HCT116 (cell line): ENCODE measurements around the gene AIF1. TPM values are rescaled to one million over a fixed set of nuclear protein-coding genes. Genes with fewer than 3 reads are reported as not detected.

Experiments used
- ATAC-seq: fragments of 200-7000 bp; cut with Tn5 transposase; 2 replicates; pipeline ENCODE4 v1.9.1; 2020; ENCODE audit warnings: mild to moderate bottlenecking, moderate library complexity
- BruUV-seq: library from RNA; stranded (reverse); fragments of 400-500 nt; replicated peaks from 2 replicates; lab custom pipeline; 2021; lab: Mats Ljungman, UMichigan
- CTCF ChIA-PET: fragments of 300-600 bp; sonication (Branson Sonifier 250); formaldehyde crosslinking; loops from one replicate; lab custom pipeline; 2021; ENCODE audit warnings: antibody characterized with exemption; lab: Charles Lee
- POLR2A ChIA-PET: fragments of 300-600, 350-600 bp; sonication (Branson Sonifier 250); formaldehyde crosslinking; loops from one replicate; lab custom pipeline; 2021; ENCODE audit warnings: antibody characterized with exemption; lab: Charles Lee
- RAD21 ChIA-PET, 2 experiments: fragments of 300-600 bp; sonication (Branson Sonifier 250); formaldehyde crosslinking; loops; one replicate each; lab custom pipeline; 2023; ENCODE audit warnings: low total read pairs in 2 of 2; ENCODE audit not compliant: uncharacterized antibody in 2 of 2, unreplicated experiment in 2 of 2, low non-redundant PET in 1 of 2; lab: Charles Lee
- DNase-seq: peaks from one replicate; pipeline ENCODE4 v3.0.0-alpha.2; 2010; ENCODE audit warnings: low read depth, low spot score
- H2AFZ ChIP-seq: fragments of 200-600 bp; shearing (Covaris generic), sonication (generic); 2 replicates; pipeline ENCODE4 v1.6.1; 2017; ENCODE audit warnings: low read depth, mixed run types, mixed read lengths, antibody characterized with exemption, low read length; ENCODE audit not compliant: poor library complexity, severe bottlenecking
- H3K27ac ChIP-seq: 2 replicates; pipeline ENCODE4 v1.5.1; 2012; ENCODE audit warnings: low read depth, low read length
- H3K27me3 ChIP-seq: fragments of 200-600 bp; sonication (generic); 2 replicates; pipeline ENCODE4 v1.6.1; 2016; ENCODE audit warnings: mixed run types, low read length, mixed read lengths; ENCODE audit not compliant: insufficient read depth
- H3K36me3 ChIP-seq, 2 experiments: fragments of 200-500 bp in 1 of 2; fragments of 200-600 bp in 1 of 2; sonication (Bioruptor generic) in 1 of 2; sonication (generic) in 1 of 2; 2 replicates each; pipeline versions ENCODE4 v1.5.1 to v1.6.1; 2014 to 2016; ENCODE audit warnings: low read length in 2 of 2, inconsistent platforms in 1 of 2, mixed read lengths in 1 of 2, mixed run types in 1 of 2; ENCODE audit not compliant: insufficient read depth in 2 of 2, control insufficient read depth in 1 of 2
- H3K4me1 ChIP-seq, 2 experiments: fragments of 200-600 bp in 1 of 2; sonication (generic) in 1 of 2; 2 replicates each; pipeline versions ENCODE4 v1.5.1 to v1.6.1; 2012 to 2017; ENCODE audit warnings: low read length in 2 of 2, inconsistent platforms in 1 of 2, mild to moderate bottlenecking in 1 of 2, mixed read lengths in 1 of 2, mixed run types in 1 of 2, moderate library complexity in 1 of 2; ENCODE audit not compliant: insufficient read depth in 2 of 2, control insufficient read depth in 1 of 2
- H3K4me2 ChIP-seq: fragments of 200-600 bp; sonication (generic); 2 replicates; pipeline ENCODE4 v1.6.1; 2017; ENCODE audit warnings: mixed run types, low read length, mixed read lengths
- H3K4me3 ChIP-seq, 2 experiments: fragments of 200-600 bp in 1 of 2; sonication (generic) in 1 of 2; replicated peaks in 1 of 2; 2 replicates each; pipeline ENCODE4 v1.5.1; 2011 to 2016; ENCODE audit warnings: low read length in 2 of 2, control low read depth in 1 of 2, low read depth in 1 of 2, mild to moderate bottlenecking in 1 of 2, mixed read lengths in 1 of 2, mixed run types in 1 of 2
- H3K79me2 ChIP-seq: fragments of 200-600 bp; sonication (generic); 2 replicates; pipeline ENCODE4 v1.6.1; 2017; ENCODE audit warnings: mild to moderate bottlenecking, mixed run types, low read length, moderate library complexity, mixed read lengths; ENCODE audit not compliant: insufficient read depth
- H3K9ac ChIP-seq: fragments of 200-600 bp; sonication (generic); 2 replicates; pipeline ENCODE4 v1.6.1; 2016; ENCODE audit warnings: low read length, mixed read lengths
- H3K9me2 ChIP-seq: fragments of 200-600 bp; sonication (generic), shearing (Covaris generic); 2 replicates; pipeline ENCODE4 v1.6.1; 2017; ENCODE audit warnings: mixed run types, mild to moderate bottlenecking, moderate library complexity; ENCODE audit not compliant: insufficient read depth
- H3K9me3 ChIP-seq, 2 experiments: fragments of 200-500 bp in 1 of 2; fragments of 200-600 bp in 1 of 2; sonication (Bioruptor generic) in 1 of 2; sonication (generic) in 1 of 2; 2 replicates each; pipeline ENCODE4 v1.6.1; 2014 to 2017; ENCODE audit warnings: low read length in 2 of 2, mixed read lengths in 2 of 2, inconsistent platforms in 1 of 2, low read depth in 1 of 2, mild to moderate bottlenecking in 1 of 2, mixed run types in 1 of 2, moderate library complexity in 1 of 2; ENCODE audit not compliant: control insufficient read depth in 1 of 2, insufficient read depth in 1 of 2
- H4K20me1 ChIP-seq: fragments of 200-600 bp; sonication (generic), shearing (Covaris generic); 2 replicates; pipeline ENCODE4 v1.6.1; 2017; ENCODE audit warnings: mixed run types, mild to moderate bottlenecking, moderate library complexity; ENCODE audit not compliant: insufficient read depth
- EGR1 ChIP-seq: IDR thresholded peaks from 2 replicates; pipeline ENCODE4 v1.6.1; 2012; ENCODE audit warnings: low read depth
- ELF1 ChIP-seq: IDR thresholded peaks from 2 replicates; pipeline ENCODE4 v1.6.1; 2012; ENCODE audit warnings: low read depth, borderline replicate concordance
- EZH2phosphoT487 ChIP-seq: fragments of 200-600 bp; IDR thresholded peaks from 2 replicates; pipeline ENCODE4 v1.6.1; 2018; ENCODE audit warnings: antibody characterized with exemption, borderline replicate concordance
- FOSL1 ChIP-seq: IDR thresholded peaks from 2 replicates; pipeline ENCODE4 v1.6.1; 2012; ENCODE audit warnings: low read depth
- JUND ChIP-seq: IDR thresholded peaks from 2 replicates; pipeline ENCODE4 v1.6.1; 2012
- POLR2A ChIP-seq: IDR thresholded peaks from 2 replicates; pipeline ENCODE4 v1.7.0; 2011; ENCODE audit warnings: borderline replicate concordance; ENCODE audit not compliant: insufficient read depth, insufficient read length; ENCODE audit errors: extremely low read depth
- POLR2AphosphoS5 ChIP-seq: IDR thresholded peaks from 2 replicates; pipeline ENCODE4 v1.6.1; 2011; ENCODE audit warnings: mild to moderate bottlenecking, low read depth, low read length, moderate library complexity
- RAD21 ChIP-seq: IDR thresholded peaks from 2 replicates; pipeline ENCODE4 v1.6.1; 2012; ENCODE audit warnings: low read depth, mild to moderate bottlenecking
- SIN3A ChIP-seq: IDR thresholded peaks from 2 replicates; pipeline ENCODE4 v1.6.1; 2012; ENCODE audit warnings: low read depth
- SP1 ChIP-seq: IDR thresholded peaks from 2 replicates; pipeline ENCODE4 v1.6.1; 2012; ENCODE audit warnings: low read depth
- TCF7L2 ChIP-seq: IDR thresholded peaks from 2 replicates; pipeline ENCODE4 v1.7.0; 2011; ENCODE audit warnings: borderline replicate concordance, inconsistent platforms; ENCODE audit not compliant: insufficient read depth, insufficient read length; ENCODE audit errors: extremely low read depth
- YY1 ChIP-seq: IDR thresholded peaks from 2 replicates; pipeline ENCODE4 v1.6.1; 2011; ENCODE audit warnings: low read length, low read depth, moderate library complexity, mild to moderate bottlenecking; ENCODE audit not compliant: insufficient replicate concordance; ENCODE audit errors: extremely low read depth
- ZNF274 ChIP-seq: fragments of 200-500 bp; sonication (Bioruptor generic); IDR thresholded peaks from 2 replicates; pipeline ENCODE4 v1.6.1; 2014; ENCODE audit warnings: mild to moderate bottlenecking, low read depth, low read length, inconsistent platforms
- intact Hi-C: fragments of 100-400 bp; cut with micrococcal nuclease; formaldehyde crosslinking; loops from 2 replicates; pipeline ENCODE4 v1.10.0; 2022
- total RNA-seq: library from RNA; stranded (reverse); gene quantifications from one replicate; pipeline ENCODE4 v1.2.1, GENCODE V29; 2021; ENCODE audit not compliant: unreplicated experiment
- TF ChIP-seq, protein P1 (sequence below): IDR thresholded peaks from 2 replicates; pipeline ENCODE4 v1.6.1; 2011; ENCODE audit warnings: mild to moderate bottlenecking, low read length, moderate library complexity; ENCODE audit not compliant: insufficient replicate concordance; ENCODE audit errors: extremely low read depth
- TF ChIP-seq, protein P2 (sequence below), 3 experiments: fragments of 200-600 bp in 1 of 3; sonication (generic) in 1 of 3; IDR thresholded peaks in 2 of 3; conservative IDR thresholded peaks in 1 of 3; 2 replicates each; pipeline ENCODE4 v1.5.1; 2012 to 2017; ENCODE audit warnings: low read depth in 2 of 3, low read length in 2 of 3, antibody characterized with exemption in 1 of 3, borderline replicate concordance in 1 of 3, control low read depth in 1 of 3, mild to moderate bottlenecking in 1 of 3, mixed read lengths in 1 of 3, mixed run types in 1 of 3, moderate library complexity in 1 of 3; ENCODE audit not compliant: insufficient read depth in 1 of 3
- TF ChIP-seq, protein P3 (sequence below): IDR thresholded peaks from 2 replicates; pipeline ENCODE4 v1.6.1; 2012
- TF ChIP-seq, protein P4 (sequence below): IDR thresholded peaks from 2 replicates; pipeline ENCODE4 v1.6.1; 2012

The AIF1 gene
- total RNA-seq, 1 experiment from 2014 or later = not detected

DNA sequence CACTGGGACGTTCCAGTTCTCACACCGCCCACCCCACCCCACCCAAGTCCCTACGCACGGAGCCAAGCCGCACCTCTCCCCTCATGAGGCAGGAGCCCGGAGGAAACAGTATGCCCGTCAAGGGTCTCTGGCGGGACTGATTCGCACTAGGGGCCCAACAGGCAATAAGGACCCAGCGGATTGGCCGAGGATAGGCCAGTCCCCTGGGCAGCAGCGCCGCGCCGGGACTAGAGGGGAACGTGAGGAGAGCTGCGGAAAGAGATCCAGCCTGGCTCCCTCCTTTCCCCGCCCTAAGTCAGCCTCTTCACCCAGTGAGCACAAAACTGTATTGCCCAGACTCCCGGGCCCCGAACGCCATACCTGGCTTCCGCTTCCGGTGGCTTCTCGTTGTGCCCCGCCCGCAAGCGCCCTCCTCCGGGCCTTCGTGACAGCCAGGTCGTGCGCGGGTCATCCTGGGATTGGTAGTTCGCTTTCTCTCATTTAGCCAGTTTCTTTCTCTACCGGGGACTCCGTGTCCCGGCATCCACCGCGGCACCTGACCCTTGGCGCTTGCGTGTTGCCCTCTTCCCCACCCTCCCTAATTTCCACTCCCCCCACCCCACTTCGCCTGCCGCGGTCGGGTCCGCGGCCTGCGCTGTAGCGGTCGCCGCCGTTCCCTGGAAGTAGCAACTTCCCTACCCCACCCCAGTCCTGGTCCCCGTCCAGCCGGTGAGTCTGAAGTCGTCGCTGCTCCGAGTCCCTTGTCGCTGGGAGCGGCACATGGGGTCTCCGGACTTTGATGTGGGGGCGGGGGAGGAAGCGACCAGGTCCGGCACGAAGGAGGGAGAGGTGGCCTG is 50.7 kb downstream of the AIF1 start, which contains the start of gene CSNK2B:
TSS of gene CSNK2B (plus strand) at position 580 of the 836 bp plus-strand sequence. CDS start 752 bp downstream, outside the sequence.
- H3K9ac ChIP-seq = peak within 1 kb of the TSS; percentile 90
- no peaks in the 10 kb centered on the region for H4K20me1 ChIP-seq
- no peaks in the 10 kb centered on the region for H3K9me3 ChIP-seq
- no peaks in the 10 kb centered on the region for H3K9me2 ChIP-seq
- H3K27ac ChIP-seq = peak within 1 kb of the TSS; percentile 90
- peak within 1 kb of the TSS; percentile 97 to 99 for H3K4me3 ChIP-seq
- H3K27me3 ChIP-seq = no peaks in the 10 kb centered on the region
- peaks cover 58% of the 10 kb centered on the region for H3K79me2 ChIP-seq
- no TSS peak for BruUV-seq
- H2AFZ ChIP-seq = no peak within 1 kb of the TSS
- intact Hi-C loops = loop anchor here (1.0 to 5.0 kb wide), 4 partner anchors 72 to 232 kb away; partner anchors contain the start of genes ATP6V1G2, CLIC1, DDX39B and EHMT2
- DNase-seq (peak; percentile 96), ATAC-seq (peak; percentile 84)
- ChIA-PET RAD21 (no interaction called here), POLR2A (interaction anchor here (0.6 to 3.9 kb wide), 9 partner anchors 10 to 517 kb away, joined by 3 to 32 read pairs (median 5); partner anchors contain the start of genes ABHD16A, APOM, BAG6 and CLIC1), CTCF (interaction anchor here (1.1 kb wide), 1 partner anchor 67 kb away, joined by 4 read pairs; no protein-coding TSS in a partner anchor)
- H3K4me2 ChIP-seq = peak within 1 kb of the TSS; percentile 83
- peaks cover 14 to 34% of the 10 kb centered on the region in 2 experiments; a peak in 3 of 4 replicates for H3K4me1 ChIP-seq
- peaks cover 31 to 50% of the 10 kb centered on the region in 2 experiments for H3K36me3 ChIP-seq
- no peak for TF ChIP-seq FOSL1
- TF ChIP-seq, protein P1, sequence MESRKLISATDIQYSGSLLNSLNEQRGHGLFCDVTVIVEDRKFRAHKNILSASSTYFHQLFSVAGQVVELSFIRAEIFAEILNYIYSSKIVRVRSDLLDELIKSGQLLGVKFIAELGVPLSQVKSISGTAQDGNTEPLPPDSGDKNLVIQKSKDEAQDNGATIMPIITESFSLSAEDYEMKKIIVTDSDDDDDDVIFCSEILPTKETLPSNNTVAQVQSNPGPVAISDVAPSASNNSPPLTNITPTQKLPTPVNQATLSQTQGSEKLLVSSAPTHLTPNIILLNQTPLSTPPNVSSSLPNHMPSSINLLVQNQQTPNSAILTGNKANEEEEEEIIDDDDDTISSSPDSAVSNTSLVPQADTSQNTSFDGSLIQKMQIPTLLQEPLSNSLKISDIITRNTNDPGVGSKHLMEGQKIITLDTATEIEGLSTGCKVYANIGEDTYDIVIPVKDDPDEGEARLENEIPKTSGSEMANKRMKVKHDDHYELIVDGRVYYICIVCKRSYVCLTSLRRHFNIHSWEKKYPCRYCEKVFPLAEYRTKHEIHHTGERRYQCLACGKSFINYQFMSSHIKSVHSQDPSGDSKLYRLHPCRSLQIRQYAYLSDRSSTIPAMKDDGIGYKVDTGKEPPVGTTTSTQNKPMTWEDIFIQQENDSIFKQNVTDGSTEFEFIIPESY = no peak
- TF ChIP-seq TCF7L2 = peak; percentile 65
- no peak for TF ChIP-seq SP1
- TF ChIP-seq, protein P2, sequence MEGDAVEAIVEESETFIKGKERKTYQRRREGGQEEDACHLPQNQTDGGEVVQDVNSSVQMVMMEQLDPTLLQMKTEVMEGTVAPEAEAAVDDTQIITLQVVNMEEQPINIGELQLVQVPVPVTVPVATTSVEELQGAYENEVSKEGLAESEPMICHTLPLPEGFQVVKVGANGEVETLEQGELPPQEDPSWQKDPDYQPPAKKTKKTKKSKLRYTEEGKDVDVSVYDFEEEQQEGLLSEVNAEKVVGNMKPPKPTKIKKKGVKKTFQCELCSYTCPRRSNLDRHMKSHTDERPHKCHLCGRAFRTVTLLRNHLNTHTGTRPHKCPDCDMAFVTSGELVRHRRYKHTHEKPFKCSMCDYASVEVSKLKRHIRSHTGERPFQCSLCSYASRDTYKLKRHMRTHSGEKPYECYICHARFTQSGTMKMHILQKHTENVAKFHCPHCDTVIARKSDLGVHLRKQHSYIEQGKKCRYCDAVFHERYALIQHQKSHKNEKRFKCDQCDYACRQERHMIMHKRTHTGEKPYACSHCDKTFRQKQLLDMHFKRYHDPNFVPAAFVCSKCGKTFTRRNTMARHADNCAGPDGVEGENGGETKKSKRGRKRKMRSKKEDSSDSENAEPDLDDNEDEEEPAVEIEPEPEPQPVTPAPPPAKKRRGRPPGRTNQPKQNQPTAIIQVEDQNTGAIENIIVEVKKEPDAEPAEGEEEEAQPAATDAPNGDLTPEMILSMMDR (IDR thresholded peaks at IDR 0.05 in 2 of 3, conservative IDR thresholded peaks at IDR 0.05 in 1 of 3; ENCODE audit: borderline replicate concordance in 1 of 3, insufficient read depth in 1 of 3, low read depth in 2 of 3, low read length in 2 of 3) = no peak
- TF ChIP-seq YY1 = peak; percentile 20
- TF ChIP-seq, protein P3, sequence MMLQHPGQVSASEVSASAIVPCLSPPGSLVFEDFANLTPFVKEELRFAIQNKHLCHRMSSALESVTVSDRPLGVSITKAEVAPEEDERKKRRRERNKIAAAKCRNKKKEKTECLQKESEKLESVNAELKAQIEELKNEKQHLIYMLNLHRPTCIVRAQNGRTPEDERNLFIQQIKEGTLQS = no peak
- TF ChIP-seq ZNF274 = no peak
- peak; percentile 89 for TF ChIP-seq POLR2A
- TF ChIP-seq, protein P4, sequence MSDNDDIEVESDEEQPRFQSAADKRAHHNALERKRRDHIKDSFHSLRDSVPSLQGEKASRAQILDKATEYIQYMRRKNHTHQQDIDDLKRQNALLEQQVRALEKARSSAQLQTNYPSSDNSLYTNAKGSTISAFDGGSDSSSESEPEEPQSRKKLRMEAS = no peak
- TF ChIP-seq SIN3A = no peak
- TF ChIP-seq RAD21 = no peak
- no peak for TF ChIP-seq EZH2phosphoT487
- TF ChIP-seq POLR2AphosphoS5 = peak; percentile 86
- no peak for TF ChIP-seq ELF1
- TF ChIP-seq EGR1 = no peak
- no peak for TF ChIP-seq JUND
